ENCODE results near the gene MTR.
"Not testable (repeated sequence)": the region's sequence is repeated elsewhere in the genome, so short reads cannot be mapped to it uniquely, and the experiment has no call there.

Gene MTR

DNA sequence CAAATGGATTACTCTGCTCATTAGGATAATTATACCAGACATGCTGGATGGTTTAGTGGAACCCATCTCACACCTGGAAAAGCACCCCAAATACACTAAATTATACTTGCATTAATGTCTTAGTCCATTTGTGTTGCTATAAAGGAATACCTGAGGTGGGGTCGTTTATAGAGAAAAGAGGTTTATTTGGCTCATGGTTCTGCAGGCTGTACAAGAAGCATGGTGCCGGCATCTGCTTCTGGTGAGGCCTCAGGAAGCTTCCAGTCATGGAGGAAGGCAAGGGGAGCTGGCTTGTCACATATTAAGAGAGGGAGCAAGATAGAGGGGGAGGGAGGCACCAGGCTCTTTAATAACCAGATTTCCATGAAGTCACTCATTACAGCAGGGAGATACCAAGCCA, 113.6 kb downstream of the MTR start:
- DNase-seq (ENCODE audit: low read depth), result no peak

DNA sequence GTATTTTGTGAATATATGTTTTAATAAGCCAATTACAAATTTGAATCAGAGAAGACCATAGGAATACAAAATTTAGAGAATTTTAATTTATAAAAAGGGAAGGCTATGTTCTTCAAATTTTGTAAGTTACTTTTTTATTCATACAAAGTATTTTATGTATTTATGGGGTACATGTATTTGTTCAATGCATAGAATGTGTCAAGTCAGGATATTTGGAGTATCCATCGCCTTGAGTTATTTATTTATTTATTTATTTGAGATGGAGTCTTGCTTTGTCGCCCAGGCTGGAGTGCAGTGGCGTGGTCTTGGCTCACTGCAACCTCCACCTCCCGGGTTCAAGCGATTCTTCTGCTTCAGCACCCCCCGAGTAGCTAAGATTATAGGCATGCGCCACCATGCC, 116.0 kb downstream of the MTR start:
- DNase-seq (ENCODE audit: low read depth), result not testable (repeated sequence)

DNA sequence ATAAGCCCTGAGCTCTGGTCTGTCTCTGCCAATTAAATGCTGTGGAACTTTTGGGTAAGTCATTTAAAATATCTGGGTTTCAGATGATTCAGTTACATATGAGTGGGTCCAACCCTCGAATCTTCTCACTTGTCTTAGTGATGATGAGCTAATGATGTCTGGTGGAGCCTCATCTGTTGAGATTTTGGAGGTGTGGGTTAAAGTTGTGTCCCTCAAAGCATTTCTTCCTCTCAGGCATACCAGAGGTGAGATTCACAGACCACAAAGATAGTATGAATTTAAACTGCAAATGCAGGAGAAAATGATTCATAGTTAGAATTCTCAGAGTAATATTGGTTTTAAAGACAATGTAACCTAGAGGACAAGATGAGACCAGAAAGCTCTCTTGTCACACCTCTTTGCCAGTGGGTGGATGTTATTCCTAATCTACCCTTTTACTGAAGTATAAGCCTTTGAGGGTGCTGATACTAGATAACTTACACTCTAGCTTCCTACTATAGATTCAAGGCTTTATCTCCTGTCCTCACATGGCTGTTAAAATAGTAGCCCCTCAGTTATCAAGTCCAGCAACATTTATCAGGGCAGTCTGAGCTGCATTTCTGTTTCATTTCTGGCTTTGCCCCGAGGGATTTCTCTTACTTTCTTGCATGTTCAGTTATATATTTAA, 118.4 kb downstream of the MTR start:
- DNase-seq (ENCODE audit: low read depth), result no peak

DNA sequence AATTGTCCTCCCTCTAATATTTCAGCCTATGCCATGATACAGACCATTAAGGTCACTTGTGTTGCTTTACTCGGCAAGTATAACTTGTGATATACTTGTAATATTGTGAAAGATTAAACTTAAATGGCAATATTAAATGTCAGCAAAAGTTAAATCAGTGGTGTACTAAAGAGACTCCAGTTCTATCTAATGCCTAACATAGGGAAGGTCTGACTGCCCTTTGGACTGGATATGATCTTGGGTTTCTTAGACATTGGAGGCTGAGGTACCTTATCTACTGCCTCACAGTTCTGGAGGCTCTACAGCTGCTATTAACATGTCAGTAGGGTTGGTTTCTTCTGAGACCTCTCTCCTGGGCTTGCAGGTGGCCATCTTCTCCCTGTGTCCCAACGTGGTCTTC, 119.3 kb downstream of the MTR start:
- DNase-seq (ENCODE audit: low read depth), result no peak

DNA sequence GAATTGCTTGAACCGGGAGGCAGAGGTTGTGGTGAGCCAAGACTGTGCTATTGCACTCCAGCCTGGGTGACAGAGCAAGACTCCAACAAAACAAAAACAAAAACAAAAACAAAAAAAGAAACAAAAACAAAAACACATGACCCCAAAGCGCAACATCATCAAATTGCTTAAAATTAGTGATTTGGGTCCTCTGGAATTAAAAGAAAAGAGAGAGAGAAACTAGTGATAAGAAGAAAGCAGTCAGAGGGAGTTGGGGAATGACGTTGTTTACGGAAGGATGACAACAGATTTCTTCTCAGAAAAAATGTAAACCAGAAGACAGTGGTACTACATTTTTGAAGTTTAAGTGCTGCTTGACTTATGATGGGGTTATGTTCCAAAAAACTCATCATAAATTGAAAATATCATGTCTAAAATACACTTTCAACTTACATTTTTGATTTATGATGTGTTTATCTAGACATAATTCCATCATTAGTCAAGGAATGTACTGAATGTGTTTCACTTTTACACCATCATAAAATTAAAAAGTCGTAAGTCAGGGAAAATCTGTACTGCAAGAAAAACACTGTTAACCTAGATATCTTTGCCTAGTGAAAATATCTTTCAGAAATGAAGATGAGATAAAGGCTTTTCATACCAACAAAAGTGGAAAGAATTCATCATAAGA, 121.2 kb downstream of the MTR start:
- DNase-seq (ENCODE audit: low read depth), result no peak

DNA sequence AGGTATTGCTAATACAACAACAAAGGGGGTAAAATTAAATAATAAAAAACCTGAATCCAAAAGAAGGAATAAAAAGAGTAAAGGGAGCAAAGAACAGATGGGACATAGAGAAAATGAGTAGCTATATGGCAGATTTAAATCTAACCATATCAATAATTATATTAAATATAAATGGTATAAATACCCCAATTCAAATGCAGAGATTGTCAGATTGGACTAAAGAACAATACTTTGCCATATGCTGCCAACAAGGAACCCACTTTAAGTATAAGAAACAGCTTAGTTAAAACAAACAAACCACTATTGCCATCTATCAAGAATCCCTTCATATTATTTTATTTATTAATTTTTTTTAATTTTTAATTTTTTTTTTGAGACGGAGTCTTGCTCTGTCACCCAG, 122.4 kb downstream of the MTR start:
- no peak for DNase-seq (ENCODE audit: low read depth)

DNA sequence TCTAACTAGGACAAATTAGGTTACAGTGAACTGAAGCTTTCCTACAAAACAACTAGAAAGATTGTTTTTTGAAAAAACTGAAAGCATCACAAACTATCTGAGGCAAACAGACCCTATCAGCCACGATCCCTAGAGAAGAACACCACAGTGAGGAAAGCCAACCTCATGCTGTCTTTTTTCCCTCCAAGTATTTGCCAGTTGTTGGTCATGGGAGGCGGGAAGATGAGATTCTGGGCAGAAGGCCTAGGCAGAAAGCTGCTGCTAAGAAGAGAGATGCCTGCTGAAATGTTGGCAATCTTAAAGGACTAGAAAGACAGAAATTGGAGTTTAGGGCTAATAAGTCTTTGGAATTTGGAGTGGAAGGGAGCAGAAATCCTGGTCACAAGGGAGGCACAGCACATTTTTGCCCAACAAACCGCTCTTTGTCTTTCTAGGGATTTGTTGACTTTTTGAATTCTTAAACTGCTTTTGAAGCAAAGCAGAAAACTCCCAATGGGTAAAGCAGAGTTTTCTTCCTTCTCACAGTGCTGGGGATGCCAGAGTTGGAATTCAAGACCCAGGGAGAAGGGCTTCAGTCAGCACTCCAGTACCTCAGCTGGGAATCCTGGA, 125.3 kb downstream of the MTR start:
- DNase-seq (ENCODE audit: low read depth), result no peak

DNA sequence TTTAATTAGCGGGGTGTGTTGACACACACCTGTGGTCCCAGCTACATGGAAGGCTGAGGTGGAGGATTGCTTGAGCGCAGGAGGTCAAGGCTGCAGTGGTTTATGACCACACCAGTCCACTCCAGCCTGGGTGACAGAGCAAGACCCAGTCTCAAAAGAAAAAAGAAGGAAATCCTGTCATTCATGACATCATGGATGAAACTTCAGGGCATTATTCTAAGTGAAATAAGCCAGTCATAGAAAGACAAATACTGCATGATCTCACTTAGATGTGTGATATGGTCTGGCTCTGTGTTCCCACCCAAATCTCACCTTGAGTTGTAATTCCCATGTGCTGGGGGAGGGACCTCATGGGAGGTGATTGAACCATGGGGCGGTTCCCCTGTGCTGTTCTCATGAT, 126.5 kb downstream of the MTR start:
- no peak for DNase-seq (ENCODE audit: low read depth)

DNA sequence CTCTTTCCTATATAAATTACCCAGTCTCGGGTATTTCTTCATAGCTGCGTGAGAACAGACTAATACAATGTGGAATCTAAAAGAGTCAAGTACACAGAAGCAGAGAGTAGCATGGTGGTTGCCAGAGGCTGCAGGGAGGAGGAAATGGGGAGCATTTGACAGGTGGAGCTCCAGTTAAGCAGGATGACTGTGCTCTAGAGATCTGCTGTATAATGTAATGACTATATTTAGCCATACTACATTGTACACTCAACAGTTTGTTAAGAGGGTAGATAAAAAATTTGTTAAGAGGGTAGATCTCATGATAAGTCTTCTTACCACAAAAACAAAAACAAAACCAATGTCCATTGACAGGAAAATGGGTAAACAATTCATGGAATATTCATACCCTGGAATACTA, 127.1 kb downstream of the MTR start:
- no peak for DNase-seq (ENCODE audit: low read depth)

DNA sequence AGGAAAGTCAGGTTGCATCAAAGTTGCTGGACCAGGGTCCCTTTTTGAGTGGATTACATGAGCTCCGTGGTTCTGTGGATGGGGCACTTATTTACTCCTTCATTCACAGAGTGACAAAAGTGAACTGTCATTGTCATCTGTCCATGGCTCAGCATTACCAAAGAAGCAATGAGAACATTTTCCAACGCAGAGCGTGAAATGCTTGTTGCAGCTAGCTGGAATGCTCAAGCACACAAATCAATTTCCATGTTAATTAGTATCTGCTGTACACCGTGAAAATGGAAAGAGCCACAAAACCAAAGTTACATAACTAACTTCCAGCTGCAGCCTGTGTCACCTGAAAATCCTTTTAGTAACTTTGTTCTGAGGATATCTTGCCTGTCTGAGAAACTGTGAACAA, 130.3 kb downstream of the MTR start:
- no peak for DNase-seq (ENCODE audit: low read depth)

DNA sequence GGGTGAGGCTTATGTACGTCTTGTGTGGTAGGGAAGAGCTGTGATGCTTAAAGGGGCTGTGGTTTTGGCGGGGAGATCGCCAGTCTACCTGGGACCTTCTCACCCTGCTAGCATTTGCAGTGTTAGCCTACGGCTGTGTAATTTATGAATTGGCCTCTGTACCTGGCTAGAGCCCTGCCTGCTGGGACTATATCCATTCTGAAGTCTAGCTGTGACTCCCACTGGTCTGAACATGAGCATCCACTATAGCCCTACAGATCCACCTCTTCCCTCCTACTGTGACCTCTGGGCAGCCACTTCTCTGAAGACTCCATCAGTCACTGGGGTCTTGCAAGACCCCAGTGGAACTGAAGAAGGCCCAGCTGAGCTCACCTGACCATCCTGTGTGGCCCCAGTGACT, 135.4 kb downstream of the MTR start:
- DNase-seq (ENCODE audit: low read depth), result no peak

DNA sequence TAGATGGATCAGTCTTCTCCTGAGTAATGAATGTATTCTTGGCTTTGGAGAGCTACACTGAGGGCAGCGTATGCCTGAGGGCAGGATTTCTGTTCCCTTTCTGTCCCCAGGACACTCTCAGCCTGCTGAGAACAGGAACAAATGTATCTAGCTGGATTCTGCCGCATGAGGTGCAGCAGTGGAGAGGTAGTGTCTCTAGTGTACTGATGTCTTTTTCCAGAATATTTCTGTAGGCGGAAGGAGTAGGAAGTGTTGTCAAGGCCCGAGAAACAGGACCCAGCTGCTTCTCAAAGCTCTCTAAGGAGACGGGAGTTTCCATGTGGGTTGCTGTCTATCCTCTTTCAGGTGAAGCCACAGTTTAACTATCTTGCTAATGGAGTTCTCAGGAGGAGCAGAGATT, 143.7 kb downstream of the MTR start:
- DNase-seq (ENCODE audit: low read depth), result no peak

DNA sequence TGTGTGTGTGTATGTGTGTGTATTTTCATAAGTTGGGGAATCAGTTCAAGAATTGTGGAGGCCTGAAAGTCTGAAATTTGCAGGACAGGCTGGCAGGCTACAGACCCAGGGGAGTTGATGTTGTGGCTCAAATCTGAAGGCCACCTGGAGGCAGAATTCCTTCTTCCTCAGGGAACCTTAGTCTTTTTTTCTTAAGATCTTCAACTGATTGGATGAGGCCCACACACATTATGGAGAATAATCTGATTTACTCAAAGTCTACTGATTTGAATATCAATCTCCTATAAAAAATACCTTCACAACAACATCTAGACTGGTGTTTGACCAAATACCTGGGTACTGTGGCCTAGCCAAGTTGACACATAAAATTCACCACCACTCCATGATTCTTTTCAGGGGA, 147.3 kb downstream of the MTR start:
- DNase-seq (ENCODE audit: low read depth), result no peak

DNA sequence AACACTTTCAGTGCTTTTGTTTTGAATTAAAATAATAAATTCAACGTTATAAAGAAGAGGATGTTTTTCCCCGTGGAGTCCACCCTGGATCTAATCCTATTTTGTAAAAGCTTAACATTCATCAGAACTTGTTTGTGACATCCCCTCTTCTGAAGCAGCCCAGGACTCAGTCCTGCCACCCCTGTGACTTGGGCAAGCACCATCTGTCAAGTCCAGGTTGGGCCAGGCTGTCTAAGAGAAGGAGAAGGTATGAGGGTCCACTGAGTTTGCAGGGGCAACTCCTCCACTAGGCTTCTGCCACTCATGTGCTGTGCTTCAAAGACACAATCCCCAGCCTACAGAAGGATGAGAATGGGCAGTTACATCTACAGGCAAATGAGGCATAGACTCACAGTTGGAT, 149.5 kb downstream of the MTR start:
- no peak for DNase-seq (ENCODE audit: low read depth)

DNA sequence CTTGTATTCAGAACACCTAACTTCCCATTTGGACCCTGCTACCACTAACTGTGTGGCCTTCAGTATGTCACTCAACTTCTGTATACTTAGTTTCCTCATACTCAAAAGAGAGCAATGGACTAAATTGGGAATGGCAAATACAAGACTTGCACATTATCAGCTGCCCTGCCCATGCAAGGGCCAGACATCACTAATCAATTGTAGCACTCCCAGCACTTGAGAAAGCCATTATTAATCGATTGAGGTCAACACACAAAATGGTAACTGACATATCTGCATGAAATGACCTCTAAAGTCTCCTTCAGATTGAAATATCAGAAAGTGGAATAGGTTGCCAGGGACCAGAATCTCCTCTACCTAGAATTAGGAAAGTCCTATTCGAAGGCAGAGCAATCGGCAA, 149.9 kb downstream of the MTR start:
- DNase-seq (ENCODE audit: low read depth), result no peak

DNA sequence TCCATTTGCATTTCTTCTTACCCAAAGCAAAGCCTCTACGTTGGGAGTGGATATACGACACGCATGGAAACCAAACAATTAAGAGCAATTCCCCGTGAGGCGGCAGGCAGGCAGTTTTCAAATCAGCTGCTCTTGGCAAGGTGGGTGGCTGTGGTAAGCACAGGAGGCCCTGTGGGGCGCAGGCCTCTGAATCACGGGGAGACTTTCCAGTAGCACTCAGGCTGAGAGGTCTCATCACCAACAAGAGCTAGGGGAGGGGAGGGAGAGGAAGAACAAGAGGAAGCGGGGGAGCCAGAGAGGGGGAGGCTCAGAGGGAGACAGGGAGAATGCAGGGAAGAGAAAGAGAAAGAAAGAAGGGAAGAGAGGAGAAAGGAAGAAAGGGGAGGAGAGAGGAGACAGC, 152.7 kb downstream of the MTR start:
- DNase-seq (ENCODE audit: low read depth), result no peak

DNA sequence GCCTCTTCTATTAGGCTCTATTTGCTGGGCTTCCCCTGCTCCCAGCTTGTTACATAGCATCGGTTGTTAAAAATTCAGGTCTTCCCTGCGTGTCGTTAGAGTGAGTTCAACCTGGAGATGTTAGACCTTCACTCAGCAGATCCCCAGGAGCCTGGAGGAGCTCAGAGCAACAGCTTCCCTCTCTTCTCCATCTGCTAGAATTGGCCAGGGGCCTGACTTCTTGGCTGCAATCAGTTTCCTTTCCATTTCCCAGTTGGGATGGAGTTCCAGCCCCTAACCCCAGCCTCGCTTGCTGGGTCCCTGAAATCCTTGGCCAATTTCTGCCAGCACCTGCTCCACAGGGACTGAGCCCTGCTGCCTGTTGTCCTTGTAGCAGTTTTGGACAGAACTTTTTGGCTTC, 153.3 kb downstream of the MTR start:
- DNase-seq (ENCODE audit: low read depth), result no peak

DNA sequence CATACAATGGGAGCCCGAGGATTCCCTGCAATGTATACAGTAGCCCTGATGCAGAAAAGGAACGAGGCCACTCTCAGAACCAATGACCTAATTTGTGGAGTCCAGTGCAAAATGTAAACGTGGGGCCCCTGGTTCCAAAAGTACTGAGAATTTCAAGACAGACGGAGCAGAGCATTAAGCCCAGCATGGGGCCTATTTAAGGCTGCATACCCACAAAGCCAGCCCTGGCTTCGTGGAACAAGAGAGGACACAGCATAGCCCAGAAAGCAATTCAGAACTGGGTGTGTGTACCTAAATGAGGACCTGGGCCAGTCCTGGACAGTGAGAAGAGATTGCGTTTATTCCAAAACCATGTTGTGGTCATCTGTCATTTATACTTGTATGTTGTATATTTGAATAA, 153.9 kb downstream of the MTR start:
- DNase-seq (ENCODE audit: low read depth), result no peak

DNA sequence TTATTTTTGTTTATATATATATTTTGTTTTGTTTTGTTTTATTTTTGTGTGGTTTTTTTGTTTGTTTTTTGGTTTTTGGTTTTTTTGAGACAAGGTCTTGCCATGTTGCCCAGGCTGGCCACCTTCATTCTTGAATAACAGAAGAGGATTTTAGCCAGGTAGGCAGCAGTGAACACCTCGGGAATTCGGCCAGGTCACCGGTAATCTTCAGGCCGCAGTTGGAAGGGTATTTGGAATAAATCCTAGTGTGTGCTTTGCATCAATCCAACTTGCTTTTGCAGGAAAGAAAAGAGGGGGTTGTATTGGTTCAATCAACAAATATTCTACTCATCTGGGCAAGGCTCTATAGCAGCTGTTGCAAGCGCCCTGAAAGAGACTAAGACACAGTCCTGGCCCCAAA, 155.3 kb downstream of the MTR start:
- DNase-seq (ENCODE audit: low read depth), result no peak

DNA sequence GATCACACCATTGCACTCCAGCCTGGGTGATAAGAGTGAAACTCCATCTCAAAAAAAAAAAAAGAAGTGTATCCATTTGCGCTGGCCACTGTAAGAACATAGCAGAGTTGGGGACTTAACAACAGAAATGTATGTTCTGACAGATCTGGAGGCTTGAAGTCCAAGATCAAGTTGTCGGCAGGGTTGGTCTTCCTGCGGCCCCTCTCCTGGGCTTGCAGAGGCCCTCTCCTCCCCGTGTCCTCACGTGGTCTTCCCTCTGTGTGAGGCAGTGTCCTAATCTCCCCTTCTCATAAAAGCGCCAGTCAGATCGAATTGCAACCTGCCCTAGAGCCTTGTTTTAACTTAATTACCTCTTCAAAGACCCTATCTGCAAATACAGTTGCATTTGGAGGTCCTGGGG, 156.6 kb downstream of the MTR start:
- no peak for DNase-seq (ENCODE audit: low read depth)

DNA sequence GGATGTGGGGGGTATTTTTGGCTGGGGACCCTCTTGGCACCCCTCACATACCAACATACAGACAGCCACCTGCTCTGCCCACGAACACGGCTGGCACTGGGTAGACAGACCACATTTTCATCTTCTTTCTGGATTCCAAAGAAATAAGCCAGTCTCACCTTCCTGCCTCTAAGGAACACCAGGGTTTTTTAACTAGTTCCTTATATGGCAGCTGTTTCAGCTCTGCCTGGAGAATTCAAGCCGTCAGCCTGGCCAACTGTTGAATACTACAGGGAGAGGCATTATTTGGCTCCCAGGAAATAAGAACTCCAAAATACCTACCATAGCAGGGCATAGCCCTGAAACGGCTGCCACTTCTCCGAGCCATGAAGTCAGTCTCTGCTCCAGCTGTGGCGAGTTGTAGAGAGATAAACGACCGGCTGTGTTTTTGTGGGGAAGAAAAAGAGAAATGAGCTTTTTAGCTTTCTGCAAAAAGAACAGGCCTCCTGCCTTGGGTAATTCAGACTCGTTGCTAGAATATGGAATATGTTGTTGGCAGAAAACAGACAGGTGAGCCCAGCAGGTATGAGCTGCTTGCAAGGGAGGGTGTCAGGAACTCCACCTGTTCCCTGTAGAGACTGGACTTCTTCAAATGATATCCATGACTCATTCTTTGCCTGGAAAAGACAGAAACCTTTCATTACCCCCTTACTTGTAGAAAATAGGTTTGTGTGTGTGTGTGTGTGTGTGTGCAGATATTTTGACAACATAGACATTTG, 157.3 kb downstream of the MTR start:
- no peak for DNase-seq (ENCODE audit: low read depth)

DNA sequence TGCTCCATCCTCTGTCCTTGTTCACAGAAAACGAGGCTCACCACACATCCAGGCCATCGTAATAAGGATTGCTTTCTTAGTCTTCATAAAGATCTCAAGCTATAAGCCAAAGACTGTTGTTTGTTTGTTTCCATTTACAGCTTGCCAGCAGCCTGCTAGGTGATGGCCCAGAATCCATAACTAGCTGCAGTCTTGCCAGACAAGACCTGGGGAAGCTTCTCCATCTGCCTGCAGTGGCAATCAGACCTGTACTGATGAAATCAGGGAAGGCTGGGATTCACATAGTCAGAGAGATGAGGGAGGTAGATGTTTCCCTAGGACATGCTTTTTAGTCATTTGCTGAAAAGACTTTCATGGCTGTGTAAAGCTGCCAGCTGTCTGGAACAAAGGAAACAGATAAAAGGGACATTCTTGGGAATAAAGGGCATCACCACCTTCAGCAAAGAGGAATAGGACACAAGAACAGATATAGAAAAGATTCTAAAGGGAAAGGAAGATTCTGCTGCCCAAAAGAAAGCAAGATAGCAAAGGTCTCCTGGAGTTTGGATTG, 158.1 kb downstream of the MTR start:
- no peak for DNase-seq (ENCODE audit: low read depth)
